ENCODE results near the gene THSD7A. TPM values are rescaled to one million over a fixed set of nuclear protein-coding genes. Genes with fewer than 3 reads are reported as not detected.

THSD7A gene
- total RNA-seq, 3 donors from 2014 or later = 4.0 to 6.9 (median 4.4) TPM

DNA sequence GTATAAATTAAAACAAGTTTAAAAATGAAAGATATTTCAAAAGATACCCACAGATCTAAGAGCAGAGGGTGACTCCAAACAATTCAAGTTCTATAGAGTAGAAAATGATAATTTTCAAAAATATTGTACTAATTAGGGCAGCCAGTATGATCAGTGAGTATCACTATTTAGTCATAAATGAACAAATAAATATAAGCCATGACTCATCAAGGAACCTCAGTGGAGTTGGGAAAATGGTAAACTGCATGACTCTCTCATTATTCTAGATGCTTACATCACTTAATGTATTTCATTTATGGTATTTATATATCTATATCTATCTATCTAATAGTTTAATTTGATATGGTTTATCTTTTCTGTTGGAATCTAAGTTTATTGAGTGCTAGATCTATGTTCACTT lies 94.3 kb downstream of the THSD7A start:
- Histone ChIP-seq H3K4me3 (no peak overlapping the region), H3K9me3 (no peaks in the 10 kb centered on the region), H3K36me3 (no peaks in the 10 kb centered on the region), H3K4me1 (no peaks in the 10 kb centered on the region), H3K27me3 (no peaks in the 10 kb centered on the region), H3K27ac (no peak overlapping the region)
- intact Hi-C loops (cut with DNase I; ENCODE audit: low total_unique reads) = no loop called here
- no peak for TF ChIP-seq POLR2A (IDR thresholded peaks at IDR 0.05)
- TF ChIP-seq CTCF (IDR thresholded peaks at IDR 0.05) = no peak
- TF ChIP-seq POLR2AphosphoS5 (IDR thresholded peaks at IDR 0.05) = no peak
- no peak for DNase-seq (ENCODE audit: low spot score in 2 of 2)

GRCh38 chr7:11732207-11732606 lies 99.8 kb downstream of the THSD7A start:
- Histone ChIP-seq H3K27ac (no peak overlapping the region), H3K4me1 (no peaks in the 10 kb centered on the region), H3K4me3 (no peak overlapping the region), H3K9me3 (no peaks in the 10 kb centered on the region), H3K27me3 (no peaks in the 10 kb centered on the region), H3K36me3 (no peaks in the 10 kb centered on the region)
- TF ChIP-seq POLR2AphosphoS5 (IDR thresholded peaks at IDR 0.05) (no peak), POLR2A (IDR thresholded peaks at IDR 0.05) (no peak), CTCF (IDR thresholded peaks at IDR 0.05) (no peak)
- no peak for DNase-seq (ENCODE audit: low spot score in 2 of 2)
- intact Hi-C loops (cut with DNase I; ENCODE audit: low total_unique reads) = no loop called here

DNA sequence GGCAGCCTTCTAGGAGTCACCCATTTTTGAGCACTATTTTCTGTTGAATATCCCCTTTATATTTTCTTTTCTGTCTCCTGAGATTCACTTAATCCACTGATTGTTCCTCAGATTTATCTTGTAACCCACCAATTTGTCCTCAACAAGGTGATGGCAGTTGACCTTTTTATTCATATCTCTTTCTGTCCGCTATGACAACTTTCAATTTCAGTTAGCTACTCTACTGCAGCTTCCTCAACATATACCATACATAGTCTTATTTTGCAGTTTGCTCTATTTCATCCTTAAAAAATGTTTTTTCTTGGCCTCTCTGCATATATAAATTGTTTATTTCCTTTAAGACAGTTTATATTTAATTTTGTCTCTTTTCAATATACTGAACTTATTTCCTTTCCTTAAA lies 101.3 kb downstream of the THSD7A start:
- TF ChIP-seq POLR2A (IDR thresholded peaks at IDR 0.05) (no peak), CTCF (IDR thresholded peaks at IDR 0.05) (no peak), POLR2AphosphoS5 (IDR thresholded peaks at IDR 0.05) (no peak)

DNA sequence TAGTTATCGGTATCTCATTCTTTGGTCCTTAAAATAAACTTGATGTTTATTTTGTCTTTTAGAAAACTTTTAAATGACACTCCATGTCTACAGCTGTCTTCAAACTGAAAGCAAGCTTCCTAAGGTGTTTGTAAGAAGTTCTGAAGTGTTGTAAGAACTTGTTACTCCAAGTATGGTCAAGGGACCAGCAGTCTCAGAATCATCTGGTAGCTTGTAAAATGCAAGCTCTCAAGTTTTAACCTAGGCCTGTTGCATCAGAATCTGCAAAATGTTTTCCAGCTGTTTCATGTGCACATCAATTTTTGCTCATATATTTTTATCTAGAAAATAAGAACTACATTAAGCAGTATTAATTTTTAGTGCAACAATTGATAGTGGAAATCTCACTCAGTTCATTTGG lies 104.1 kb downstream of the THSD7A start:
- intact Hi-C loops (cut with DNase I; ENCODE audit: low total_unique reads) = no loop called here
- TF ChIP-seq CTCF (IDR thresholded peaks at IDR 0.05) = no peak
- no peak for TF ChIP-seq POLR2AphosphoS5 (IDR thresholded peaks at IDR 0.05)
- TF ChIP-seq POLR2A (IDR thresholded peaks at IDR 0.05) = no peak
- no peak for DNase-seq (ENCODE audit: low spot score in 2 of 2)
- Histone ChIP-seq H3K4me1 (no peaks in the 10 kb centered on the region), H3K27me3 (no peaks in the 10 kb centered on the region), H3K4me3 (no peak overlapping the region), H3K27ac (no peak overlapping the region), H3K9me3 (no peaks in the 10 kb centered on the region), H3K36me3 (no peaks in the 10 kb centered on the region)

More for the DNA sequence above, 101.3 kb downstream of the THSD7A start:
- intact Hi-C loops (cut with DNase I; ENCODE audit: low total_unique reads) = no loop called here
- Histone ChIP-seq H3K27ac (no peak overlapping the region), H3K4me1 (no peaks in the 10 kb centered on the region), H3K36me3 (no peaks in the 10 kb centered on the region), H3K9me3 (no peaks in the 10 kb centered on the region), H3K4me3 (no peak overlapping the region), H3K27me3 (no peaks in the 10 kb centered on the region)
- no peak for DNase-seq (ENCODE audit: low spot score in 2 of 2)

DNA sequence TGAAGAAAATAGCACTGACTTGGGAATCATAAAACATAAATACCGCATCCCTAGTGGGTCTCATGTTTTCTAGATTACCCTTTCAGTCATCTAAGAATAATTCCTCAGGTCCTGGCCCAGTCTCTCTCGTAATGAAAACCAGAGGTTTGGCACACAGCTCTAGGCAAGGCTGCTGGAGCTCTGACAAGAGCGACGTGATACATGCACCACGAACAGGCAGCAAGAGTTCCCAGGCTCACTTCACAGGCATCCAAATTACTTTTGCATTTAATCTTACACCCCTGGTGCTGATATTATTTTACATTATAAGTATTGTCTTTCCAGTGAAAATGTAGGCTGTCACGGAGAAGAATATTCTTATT lies 105.2 kb downstream of the THSD7A start:
- TF ChIP-seq POLR2A (IDR thresholded peaks at IDR 0.05) (no peak), CTCF (IDR thresholded peaks at IDR 0.05) (no peak), POLR2AphosphoS5 (IDR thresholded peaks at IDR 0.05) (no peak)
- no peaks in the 10 kb centered on the region for H3K9me3 ChIP-seq
- intact Hi-C loops (cut with DNase I; ENCODE audit: low total_unique reads) = no loop called here
- H3K36me3 ChIP-seq = no peaks in the 10 kb centered on the region
- H3K4me3 ChIP-seq = no peak overlapping the region
- H3K27ac ChIP-seq = no peak overlapping the region
- H3K4me1 ChIP-seq = no peaks in the 10 kb centered on the region
- no peaks in the 10 kb centered on the region for H3K27me3 ChIP-seq
- DNase-seq (ENCODE audit: low spot score in 2 of 2) = no peak

Measured in breast epithelium (tissue), 4 donors.